ENCODE data around the gene TSPAN31.

Gene TSPAN31

DNA sequence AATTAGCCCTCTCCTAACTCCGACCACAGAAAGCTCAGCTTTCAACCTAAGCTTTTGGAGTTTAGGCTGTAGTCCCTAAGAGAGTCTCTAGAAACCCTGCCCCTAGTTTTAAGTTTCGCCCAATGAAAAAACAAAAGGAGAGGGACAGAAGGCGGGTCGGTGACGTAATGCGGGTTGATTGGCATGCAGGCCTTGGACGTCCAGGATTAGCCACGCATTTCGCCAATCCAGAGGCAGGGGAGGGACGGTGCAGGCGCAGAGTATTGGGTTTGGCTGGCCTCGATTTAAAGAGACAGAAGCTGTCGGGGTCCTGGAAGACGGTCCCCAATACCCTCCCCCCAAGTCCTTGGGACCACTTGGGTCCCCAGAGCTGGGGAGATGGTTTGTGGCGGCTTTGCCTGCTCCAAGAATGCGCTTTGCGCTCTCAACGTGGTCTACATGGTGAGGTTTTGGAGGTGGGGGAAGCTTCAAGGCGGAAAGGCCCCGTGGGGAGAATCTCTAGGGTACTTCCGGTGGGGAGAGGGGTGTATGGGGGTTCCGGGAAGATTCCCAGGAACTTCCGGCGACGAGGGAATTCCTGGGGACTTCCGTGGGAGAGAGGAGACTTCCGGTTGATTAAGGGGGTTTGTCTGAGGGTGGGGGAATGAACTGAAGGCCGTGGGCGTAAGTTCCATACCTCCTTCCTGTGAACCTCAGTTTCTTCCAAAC, at the start of gene TSPAN31 (continued):
- TF ChIP-seq, protein P1, sequence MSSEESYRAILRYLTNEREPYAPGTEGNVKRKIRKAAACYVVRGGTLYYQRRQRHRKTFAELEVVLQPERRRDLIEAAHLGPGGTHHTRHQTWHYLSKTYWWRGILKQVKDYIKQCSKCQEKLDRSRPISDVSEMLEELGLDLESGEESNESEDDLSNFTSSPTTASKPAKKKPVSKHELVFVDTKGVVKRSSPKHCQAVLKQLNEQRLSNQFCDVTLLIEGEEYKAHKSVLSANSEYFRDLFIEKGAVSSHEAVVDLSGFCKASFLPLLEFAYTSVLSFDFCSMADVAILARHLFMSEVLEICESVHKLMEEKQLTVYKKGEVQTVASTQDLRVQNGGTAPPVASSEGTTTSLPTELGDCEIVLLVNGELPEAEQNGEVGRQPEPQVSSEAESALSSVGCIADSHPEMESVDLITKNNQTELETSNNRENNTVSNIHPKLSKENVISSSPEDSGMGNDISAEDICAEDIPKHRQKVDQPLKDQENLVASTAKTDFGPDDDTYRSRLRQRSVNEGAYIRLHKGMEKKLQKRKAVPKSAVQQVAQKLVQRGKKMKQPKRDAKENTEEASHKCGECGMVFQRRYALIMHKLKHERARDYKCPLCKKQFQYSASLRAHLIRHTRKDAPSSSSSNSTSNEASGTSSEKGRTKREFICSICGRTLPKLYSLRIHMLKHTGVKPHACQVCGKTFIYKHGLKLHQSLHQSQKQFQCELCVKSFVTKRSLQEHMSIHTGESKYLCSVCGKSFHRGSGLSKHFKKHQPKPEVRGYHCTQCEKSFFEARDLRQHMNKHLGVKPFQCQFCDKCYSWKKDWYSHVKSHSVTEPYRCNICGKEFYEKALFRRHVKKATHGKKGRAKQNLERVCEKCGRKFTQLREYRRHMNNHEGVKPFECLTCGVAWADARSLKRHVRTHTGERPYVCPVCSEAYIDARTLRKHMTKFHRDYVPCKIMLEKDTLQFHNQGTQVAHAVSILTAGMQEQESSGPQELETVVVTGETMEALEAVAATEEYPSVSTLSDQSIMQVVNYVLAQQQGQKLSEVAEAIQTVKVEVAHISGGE (tag by site-specific recombination; conservative IDR thresholded peaks at IDR 0.05; ENCODE audit: low read depth) = peak; percentile 98
- TF ChIP-seq ZNF350 (tag by site-specific recombination; IDR thresholded peaks at IDR 0.05) = no peak
- no peak for TF ChIP-seq ZNF600 (tag by site-specific recombination; IDR thresholded peaks at IDR 0.05)
- no peak for TF ChIP-seq ZNF510 (tag by site-specific recombination; IDR thresholded peaks at IDR 0.05; ENCODE audit: insufficient replicate concordance)
- TF ChIP-seq ZNF302 (tag by site-specific recombination; IDR thresholded peaks at IDR 0.05; ENCODE audit: low read depth) = no peak
- no peak for TF ChIP-seq BCL11B (tag by site-specific recombination; IDR thresholded peaks at IDR 0.05; ENCODE audit: low read depth)
- no peak for TF ChIP-seq ZNF23 (tag by site-specific recombination; IDR thresholded peaks at IDR 0.05; ENCODE audit: borderline replicate concordance)
- TF ChIP-seq ZNF433 (tag by site-specific recombination; IDR thresholded peaks at IDR 0.05; ENCODE audit: low read depth) = no peak
- peak; percentile 73 for TF ChIP-seq ZXDB (tag by site-specific recombination; IDR thresholded peaks at IDR 0.05)
- peak; percentile 71; the same call in 1 of the 2 replicates for TF ChIP-seq PRDM4 (tag by site-specific recombination; IDR thresholded peaks at IDR 0.05)
- TF ChIP-seq KLF1 (tag by site-specific recombination; IDR thresholded peaks at IDR 0.05) = no peak
- no peak for TF ChIP-seq HOXA7 (CRISPR knock-in tag; IDR thresholded peaks at IDR 0.05; ENCODE audit: borderline replicate concordance)
- TF ChIP-seq ZNF157 (tag by site-specific recombination; IDR thresholded peaks at IDR 0.05) = no peak
- no peak for TF ChIP-seq ZNF311 (tag by site-specific recombination; IDR thresholded peaks at IDR 0.05; ENCODE audit: borderline replicate concordance)
- no peak for TF ChIP-seq ZNF529 (tag by site-specific recombination; IDR thresholded peaks at IDR 0.05; ENCODE audit: insufficient replicate concordance)
- TF ChIP-seq GLI4 (tag by site-specific recombination; IDR thresholded peaks at IDR 0.05) = 0 out of 2 replicates have a peak, but pooled peaks have one; percentile 14
- TF ChIP-seq, protein P2, sequence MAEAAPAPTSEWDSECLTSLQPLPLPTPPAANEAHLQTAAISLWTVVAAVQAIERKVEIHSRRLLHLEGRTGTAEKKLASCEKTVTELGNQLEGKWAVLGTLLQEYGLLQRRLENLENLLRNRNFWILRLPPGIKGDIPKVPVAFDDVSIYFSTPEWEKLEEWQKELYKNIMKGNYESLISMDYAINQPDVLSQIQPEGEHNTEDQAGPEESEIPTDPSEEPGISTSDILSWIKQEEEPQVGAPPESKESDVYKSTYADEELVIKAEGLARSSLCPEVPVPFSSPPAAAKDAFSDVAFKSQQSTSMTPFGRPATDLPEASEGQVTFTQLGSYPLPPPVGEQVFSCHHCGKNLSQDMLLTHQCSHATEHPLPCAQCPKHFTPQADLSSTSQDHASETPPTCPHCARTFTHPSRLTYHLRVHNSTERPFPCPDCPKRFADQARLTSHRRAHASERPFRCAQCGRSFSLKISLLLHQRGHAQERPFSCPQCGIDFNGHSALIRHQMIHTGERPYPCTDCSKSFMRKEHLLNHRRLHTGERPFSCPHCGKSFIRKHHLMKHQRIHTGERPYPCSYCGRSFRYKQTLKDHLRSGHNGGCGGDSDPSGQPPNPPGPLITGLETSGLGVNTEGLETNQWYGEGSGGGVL (tag by site-specific recombination; IDR thresholded peaks at IDR 0.05) = peak; percentile 75
- no peak for TF ChIP-seq SCRT2 (tag by site-specific recombination; IDR thresholded peaks at IDR 0.05)
- no peak; the same call in 1 of the 2 replicates for TF ChIP-seq BCL6B (tag by site-specific recombination; IDR thresholded peaks at IDR 0.05)
- peak; percentile 40 for TF ChIP-seq KLF10 (tag by site-specific recombination; IDR thresholded peaks at IDR 0.05)
- no peak for TF ChIP-seq ZNF670 (tag by site-specific recombination; IDR thresholded peaks at IDR 0.05; ENCODE audit: low read depth)
- TF ChIP-seq ZNF560 (tag by site-specific recombination; IDR thresholded peaks at IDR 0.05; ENCODE audit: borderline replicate concordance) = no peak
- TF ChIP-seq, protein P3, sequence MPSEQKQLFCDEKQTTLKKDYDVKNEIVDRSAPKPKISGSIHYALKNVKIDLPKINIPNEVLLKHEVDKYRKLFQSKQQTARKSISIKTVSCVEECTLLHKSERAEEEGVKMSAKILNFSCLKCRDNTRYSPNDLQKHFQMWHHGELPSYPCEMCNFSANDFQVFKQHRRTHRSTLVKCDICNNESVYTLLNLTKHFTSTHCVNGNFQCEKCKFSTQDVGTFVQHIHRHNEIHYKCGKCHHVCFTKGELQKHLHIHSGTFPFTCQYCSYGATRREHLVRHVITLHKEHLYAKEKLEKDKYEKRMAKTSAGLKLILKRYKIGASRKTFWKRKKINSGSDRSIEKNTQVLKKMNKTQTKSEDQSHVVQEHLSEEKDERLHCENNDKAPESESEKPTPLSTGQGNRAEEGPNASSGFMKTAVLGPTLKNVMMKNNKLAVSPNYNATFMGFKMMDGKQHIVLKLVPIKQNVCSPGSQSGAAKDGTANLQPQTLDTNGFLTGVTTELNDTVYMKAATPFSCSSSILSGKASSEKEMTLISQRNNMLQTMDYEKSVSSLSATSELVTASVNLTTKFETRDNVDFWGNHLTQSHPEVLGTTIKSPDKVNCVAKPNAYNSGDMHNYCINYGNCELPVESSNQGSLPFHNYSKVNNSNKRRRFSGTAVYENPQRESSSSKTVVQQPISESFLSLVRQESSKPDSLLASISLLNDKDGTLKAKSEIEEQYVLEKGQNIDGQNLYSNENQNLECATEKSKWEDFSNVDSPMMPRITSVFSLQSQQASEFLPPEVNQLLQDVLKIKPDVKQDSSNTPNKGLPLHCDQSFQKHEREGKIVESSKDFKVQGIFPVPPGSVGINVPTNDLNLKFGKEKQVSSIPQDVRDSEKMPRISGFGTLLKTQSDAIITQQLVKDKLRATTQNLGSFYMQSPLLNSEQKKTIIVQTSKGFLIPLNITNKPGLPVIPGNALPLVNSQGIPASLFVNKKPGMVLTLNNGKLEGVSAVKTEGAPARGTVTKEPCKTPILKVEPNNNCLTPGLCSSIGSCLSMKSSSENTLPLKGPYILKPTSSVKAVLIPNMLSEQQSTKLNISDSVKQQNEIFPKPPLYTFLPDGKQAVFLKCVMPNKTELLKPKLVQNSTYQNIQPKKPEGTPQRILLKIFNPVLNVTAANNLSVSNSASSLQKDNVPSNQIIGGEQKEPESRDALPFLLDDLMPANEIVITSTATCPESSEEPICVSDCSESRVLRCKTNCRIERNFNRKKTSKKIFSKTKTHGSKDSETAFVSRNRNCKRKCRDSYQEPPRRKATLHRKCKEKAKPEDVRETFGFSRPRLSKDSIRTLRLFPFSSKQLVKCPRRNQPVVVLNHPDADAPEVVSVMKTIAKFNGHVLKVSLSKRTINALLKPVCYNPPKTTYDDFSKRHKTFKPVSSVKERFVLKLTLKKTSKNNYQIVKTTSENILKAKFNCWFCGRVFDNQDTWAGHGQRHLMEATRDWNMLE (tag by site-specific recombination; conservative IDR thresholded peaks at IDR 0.05; ENCODE audit: low read depth) = peak; percentile 95
